HG03520 (cell line): ENCODE results near the gene TSPAN5.

Experiments used
- ATAC-seq: cut with Tn5 transposase; IDR thresholded peaks from one replicate; pipeline ENCODE4 v1.9.1; 2021; ENCODE audit warnings: mild to moderate bottlenecking, moderate library complexity; ENCODE audit not compliant: unreplicated experiment

The TSPAN5 gene

DNA sequence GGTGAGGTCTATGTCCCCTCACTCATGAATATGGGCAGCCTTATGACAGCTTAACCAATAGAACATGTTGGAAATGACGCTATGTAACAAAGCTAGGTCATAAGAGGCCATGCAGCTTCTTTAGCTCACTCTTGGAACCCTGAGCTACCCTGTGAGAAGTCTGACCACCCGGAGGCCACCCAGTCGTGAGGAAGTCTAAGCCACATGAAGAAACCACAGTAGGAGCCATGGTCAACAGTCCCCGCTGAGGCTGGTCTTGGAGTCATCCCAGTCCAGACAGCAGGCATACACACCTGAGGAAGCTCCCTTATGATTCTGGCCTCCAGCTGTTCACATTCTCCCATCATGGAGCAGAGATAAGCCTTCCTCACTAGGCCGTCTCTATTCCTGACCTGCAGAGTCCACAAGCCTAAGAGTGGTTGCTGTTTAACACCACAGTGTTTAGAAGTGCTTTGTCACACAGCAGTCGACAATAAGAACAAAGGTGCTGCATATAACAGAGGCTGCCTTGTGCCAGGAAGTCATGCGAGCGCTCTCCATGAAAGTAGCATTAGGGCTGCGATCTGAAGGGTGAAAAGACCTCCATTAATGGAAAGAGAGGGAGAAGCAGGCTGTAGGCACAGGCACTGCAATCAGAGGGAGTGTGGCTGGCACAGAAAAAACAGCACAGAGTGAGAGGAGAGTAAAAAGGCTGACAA is 38.2 kb downstream of the TSPAN5 start:
- ATAC-seq: no peak

- ATAC-seq: no peak
These were observed 39.2 kb downstream of the TSPAN5 start for GRCh38 chr4:98619180-98619579.

DNA sequence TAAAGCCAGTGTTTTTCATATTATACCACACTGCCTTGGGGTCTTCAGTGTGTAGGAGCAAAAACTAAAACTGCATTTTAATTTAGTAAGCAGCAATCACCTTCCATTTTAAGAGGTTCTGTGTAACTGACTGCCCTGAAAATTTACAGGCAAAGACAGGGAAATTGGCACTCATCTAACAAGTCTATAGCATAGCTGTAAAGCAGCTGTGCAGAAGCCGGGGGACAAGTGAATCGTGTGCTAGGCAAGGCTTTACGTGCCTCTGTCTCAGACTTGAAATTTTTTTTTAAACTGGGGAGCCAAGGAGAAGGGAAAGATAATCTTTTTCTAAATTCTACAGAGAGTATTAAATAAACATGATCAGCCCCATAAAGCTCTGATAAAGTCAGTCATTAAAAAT is 39.7 kb downstream of the TSPAN5 start:
- ATAC-seq: no peak

GRCh38 chr4:98617358-98618047 is 40.9 kb downstream of the TSPAN5 start:
- no peak for ATAC-seq

- ATAC-seq: no peak
These were observed 42.4 kb downstream of the TSPAN5 start for GRCh38 chr4:98615991-98616390.

GRCh38 chr4:98614662-98615061 is 43.7 kb downstream of the TSPAN5 start:
- no peak for ATAC-seq

- no peak for ATAC-seq
These were observed 44.3 kb downstream of the TSPAN5 start for GRCh38 chr4:98614094-98614493.

DNA sequence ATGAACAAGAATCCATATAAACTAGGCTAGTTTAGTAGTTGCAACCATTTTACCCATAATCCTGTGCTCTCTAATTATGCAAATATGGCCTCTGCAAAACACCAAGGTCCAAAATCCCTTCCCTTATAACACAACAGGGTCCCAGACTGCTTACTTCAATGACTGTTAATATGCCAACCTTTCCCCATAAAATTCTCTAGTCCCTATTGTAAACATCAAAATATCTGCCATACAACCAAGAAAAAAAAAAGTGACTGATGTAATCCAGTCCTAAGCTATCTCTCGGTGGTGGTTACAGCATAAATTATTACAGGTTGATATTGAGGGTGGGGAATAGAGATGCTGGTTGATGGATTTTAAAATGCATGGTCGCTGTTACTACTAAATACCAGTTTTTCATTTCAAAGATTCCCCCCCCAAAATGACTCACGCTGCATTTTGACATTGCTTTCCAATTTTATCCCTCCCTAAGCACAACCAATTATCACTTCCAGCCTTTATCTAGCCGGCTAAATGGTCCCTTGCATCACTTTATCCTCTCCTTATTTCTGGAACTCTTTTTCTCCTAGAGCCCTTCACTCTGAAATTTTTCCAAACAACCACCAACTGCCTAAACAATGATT is 44.8 kb downstream of the TSPAN5 start:
- no peak for ATAC-seq

DNA sequence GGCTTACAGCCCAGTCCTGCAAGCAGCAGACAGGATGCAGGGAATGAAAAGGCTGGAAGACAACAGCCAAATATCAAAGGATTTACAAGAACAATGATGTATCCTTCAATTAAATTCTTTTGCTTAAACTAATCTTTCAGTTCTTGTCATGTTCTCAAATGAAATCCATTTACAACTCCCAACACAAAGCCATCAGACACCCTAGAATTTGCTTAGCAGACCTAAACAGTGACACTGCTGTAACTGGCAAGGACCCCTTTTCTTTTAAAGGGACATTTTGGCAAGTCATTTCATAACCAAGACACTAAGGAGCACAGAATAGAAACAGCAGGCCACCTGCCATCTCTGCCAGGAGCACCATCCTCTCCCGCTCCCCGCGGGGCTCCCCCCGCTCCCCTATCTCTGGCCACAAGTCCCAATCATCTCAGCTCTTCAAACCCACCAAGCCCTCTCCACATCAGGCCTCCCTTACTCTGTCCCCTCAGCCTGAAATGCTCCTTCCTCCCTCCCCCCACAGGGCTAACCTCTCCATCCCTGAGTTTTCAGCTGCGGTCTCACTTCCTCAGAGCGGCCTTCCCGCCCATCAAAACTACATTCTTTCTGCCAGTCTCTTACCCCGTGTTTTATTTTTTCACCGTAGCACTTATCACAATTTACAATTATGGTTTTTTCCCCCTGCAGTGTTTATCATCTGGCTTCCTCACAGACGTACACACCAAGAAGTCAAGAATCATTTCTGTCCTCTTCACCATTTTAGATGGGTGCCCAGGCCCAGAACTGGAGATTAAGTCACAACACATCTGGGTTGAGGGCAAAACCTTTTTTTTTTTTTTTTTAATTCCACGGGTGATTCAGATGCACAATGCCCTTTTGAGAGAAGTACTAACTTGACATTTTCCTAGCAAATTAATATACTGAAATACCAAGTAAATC is 45.8 kb downstream of the TSPAN5 start:
- ATAC-seq: no peak

GRCh38 chr4:98611677-98612317 is 46.6 kb downstream of the TSPAN5 start:
- no peak for ATAC-seq

- ATAC-seq: no peak
These were observed 47.3 kb downstream of the TSPAN5 start for GRCh38 chr4:98610926-98611676.

- no peak for ATAC-seq
These were observed 48.0 kb downstream of the TSPAN5 start for GRCh38 chr4:98610431-98610830.

GRCh38 chr4:98609934-98610333 is 48.5 kb downstream of the TSPAN5 start:
- no peak for ATAC-seq

GRCh38 chr4:98608356-98608755 is 50.1 kb downstream of the TSPAN5 start:
- no peak for ATAC-seq

GRCh38 chr4:98606894-98607293 is 51.5 kb downstream of the TSPAN5 start:
- no peak for ATAC-seq

DNA sequence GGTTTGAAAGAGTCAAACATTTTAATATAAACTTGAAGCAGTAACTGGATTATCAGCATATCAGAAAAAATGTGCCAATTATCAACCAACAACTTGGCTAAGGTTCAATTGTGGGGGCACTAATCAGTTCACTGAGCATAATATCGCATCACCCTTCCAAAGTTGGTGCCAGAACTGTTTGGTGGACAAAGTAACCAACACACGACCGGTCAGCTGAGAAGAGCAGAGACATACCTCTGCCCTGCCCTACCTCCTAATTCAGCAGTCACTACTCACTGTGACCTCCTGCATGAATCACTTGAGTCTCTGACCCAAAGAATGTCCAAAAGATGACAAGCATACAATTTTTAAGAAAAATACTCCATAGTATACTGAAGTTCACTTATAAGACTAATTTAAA is 53.2 kb downstream of the TSPAN5 start:
- no peak for ATAC-seq

DNA sequence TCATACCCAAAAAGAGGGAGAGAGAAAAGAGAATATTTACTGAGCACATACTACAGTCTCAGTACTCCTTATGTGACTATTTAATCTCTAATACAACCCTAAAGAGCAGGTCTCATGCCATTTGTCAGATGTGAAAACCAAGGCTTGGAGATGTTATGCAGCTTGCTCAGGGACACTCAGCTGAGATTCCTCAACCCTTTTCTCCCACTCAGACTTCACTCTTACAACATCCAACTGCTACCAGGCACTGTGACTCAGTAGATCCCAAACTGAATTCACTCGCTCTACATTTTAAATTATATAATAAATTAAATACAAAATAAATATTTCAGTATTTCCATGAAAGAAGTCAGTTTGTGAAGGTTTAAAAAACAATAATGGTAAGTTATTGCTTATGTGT is 53.7 kb downstream of the TSPAN5 start:
- ATAC-seq: no peak

DNA sequence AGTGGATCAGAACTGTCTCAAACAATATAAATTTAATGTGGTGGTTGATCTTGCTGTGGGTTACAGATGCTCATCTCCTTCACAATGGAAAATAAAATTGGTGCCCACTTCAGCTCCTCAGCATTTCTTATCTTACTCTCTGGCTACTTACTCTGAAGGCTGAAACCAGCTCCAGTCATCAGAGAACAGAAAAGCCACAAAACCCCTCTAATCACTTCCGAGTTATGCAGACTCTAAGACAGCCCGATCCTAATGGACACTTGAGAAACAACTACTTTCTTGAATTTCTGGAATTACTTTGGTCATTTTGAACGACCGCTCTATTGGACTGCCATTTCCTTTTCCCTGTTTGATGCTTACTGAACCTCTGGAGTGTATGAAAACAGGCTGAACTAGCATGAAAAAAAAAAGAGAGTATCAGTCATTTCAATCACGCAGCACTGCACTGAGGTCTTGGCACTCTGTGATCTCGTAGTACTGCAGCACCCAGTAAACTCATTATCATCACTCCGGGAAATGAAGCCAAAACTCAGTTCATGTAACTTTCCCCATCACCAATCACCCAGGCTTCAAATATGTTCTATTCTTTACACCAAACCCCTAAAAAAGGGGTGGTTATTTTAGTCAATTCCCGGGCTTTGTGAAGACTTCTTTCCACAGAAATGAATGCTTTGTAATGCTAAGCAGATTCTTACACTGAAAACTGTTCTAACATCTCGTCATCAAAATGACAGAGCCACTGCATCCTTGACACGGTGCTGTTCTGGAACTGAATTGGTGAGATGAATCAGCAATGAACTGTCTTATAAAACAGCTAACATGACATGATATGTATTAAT is 54.5 kb downstream of the TSPAN5 start:
- no peak for ATAC-seq

DNA sequence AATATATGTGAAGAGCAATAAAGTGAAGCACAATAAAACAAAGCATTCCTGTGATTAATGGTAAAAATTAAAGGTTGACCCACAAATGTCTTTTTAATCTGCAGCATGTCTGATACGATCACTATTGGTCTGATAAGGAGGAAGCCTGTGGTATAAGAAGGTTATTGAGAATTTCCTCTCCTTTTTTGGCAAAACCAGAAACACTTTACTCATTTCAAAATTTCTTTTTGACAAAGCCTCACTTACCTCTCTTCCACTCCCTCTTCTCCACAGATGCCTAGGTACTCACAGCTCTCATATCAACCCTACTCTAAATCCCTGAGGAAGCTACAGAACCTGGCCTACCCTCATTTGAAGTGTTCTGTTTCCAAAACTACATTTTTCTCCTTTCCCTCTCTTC is 56.1 kb downstream of the TSPAN5 start:
- ATAC-seq: no peak
